HG02623 (cell line): Measurements from ENCODE around the gene CHCHD6.

ENCODE experiments used
- ATAC-seq: cut with Tn5 transposase; IDR thresholded peaks from one replicate; pipeline ENCODE4 v1.9.1; 2021; ENCODE audit warnings: moderate library complexity; ENCODE audit not compliant: unreplicated experiment

The CHCHD6 gene

GRCh38 chr3:126703512-126704493, at the start of gene CHCHD6:
CHCHD6 (plus strand) TSS chr3:126704240; CDS start chr3:126704313, 73 bp downstream.
- peak; percentile 95 for ATAC-seq

GRCh38 chr3:126654571-126655383, 49.3 kb upstream of the CHCHD6 start, which contains the start of gene TXNRD3:
TXNRD3 (minus strand) TSS chr3:126655124.
- ATAC-seq = no peak

GRCh38 chr3:126655887-126656286, 48.2 kb upstream of the CHCHD6 start:
- ATAC-seq = no peak

- ATAC-seq = no peak
Measured at GRCh38 chr3:126656371-126657134, 47.5 kb upstream of the CHCHD6 start.

- ATAC-seq = no peak
Measured at GRCh38 chr3:126657901-126658300, 46.1 kb upstream of the CHCHD6 start.

GRCh38 chr3:126658584-126658983, 45.5 kb upstream of the CHCHD6 start:
- no peak for ATAC-seq

- no peak for ATAC-seq
Measured at GRCh38 chr3:126659915-126660886, 43.8 kb upstream of the CHCHD6 start.

GRCh38 chr3:126661532-126662364, 42.3 kb upstream of the CHCHD6 start:
- no peak for ATAC-seq

- no peak for ATAC-seq
Measured at GRCh38 chr3:126663257-126663656, 40.8 kb upstream of the CHCHD6 start.

GRCh38 chr3:126663750-126664149, 40.3 kb upstream of the CHCHD6 start:
- no peak for ATAC-seq

- no peak for ATAC-seq
Measured at GRCh38 chr3:126664591-126665214, 39.3 kb upstream of the CHCHD6 start.

GRCh38 chr3:126665221-126665936, 38.7 kb upstream of the CHCHD6 start:
- no peak for ATAC-seq

GRCh38 chr3:126665959-126666657, 37.9 kb upstream of the CHCHD6 start:
- no peak for ATAC-seq

- no peak for ATAC-seq
Measured at GRCh38 chr3:126666658-126667528, 37.1 kb upstream of the CHCHD6 start.

GRCh38 chr3:126667631-126668449, 36.2 kb upstream of the CHCHD6 start:
- no peak for ATAC-seq
